ENCODE measurements around the gene SAMD10. TPM values are rescaled to one million over a fixed set of nuclear protein-coding genes. Genes with fewer than 3 reads are reported as not detected.

Gene SAMD10
- total RNA-seq, 2 donors from 2014 or later, result 3.1 to 3.7 TPM

DNA sequence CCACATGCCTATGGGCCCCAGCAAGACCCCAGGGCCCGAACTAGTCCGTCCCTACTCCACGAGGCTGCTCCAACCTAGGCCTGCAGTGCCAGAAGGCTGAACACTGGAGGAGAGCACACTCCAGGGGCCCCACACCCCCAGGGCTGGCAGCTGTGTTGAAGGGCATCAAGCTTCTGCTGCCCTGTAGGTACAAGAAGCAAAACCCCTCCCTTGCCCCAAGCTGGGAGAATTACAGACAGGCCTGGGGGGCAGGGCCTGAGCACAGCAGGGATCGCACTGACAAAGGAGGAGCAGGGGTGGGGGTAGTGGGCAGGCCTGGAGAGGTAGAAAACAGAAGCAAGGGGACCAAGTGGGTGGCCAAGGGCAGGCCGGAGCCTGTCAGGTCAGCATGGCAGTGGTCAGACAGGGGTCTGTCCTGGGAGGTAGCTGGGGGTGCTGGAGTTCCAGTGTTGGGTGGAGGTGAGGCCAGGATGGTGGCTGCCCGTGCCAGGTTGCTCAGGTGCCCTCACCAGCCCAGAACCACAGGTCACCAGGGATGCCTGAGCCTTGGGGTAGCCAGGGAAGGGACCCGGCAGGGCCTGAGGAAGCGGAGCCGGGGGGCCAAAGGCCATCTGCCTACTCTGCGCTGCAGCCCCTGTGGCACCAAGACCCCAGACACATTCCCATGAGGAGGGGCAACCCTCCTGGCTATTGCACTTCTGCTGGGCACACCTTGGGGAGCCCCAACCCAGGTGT, 20.3 kb downstream of the SAMD10 start:
- Histone ChIP-seq H3K27me3 (no peaks in the 10 kb centered on the region), H3K27ac (no peak overlapping the region), H3K36me3 (peaks cover 31% of the 10 kb centered on the region), H3K9me3 (no peaks in the 10 kb centered on the region), H3K4me3 (no peak overlapping the region), H3K4me1 (peaks cover 0 to 32% of the 10 kb centered on the region in 2 donors)
- DNase-seq (ENCODE audit: low spot score), result no peak
- TF ChIP-seq, protein P1, sequence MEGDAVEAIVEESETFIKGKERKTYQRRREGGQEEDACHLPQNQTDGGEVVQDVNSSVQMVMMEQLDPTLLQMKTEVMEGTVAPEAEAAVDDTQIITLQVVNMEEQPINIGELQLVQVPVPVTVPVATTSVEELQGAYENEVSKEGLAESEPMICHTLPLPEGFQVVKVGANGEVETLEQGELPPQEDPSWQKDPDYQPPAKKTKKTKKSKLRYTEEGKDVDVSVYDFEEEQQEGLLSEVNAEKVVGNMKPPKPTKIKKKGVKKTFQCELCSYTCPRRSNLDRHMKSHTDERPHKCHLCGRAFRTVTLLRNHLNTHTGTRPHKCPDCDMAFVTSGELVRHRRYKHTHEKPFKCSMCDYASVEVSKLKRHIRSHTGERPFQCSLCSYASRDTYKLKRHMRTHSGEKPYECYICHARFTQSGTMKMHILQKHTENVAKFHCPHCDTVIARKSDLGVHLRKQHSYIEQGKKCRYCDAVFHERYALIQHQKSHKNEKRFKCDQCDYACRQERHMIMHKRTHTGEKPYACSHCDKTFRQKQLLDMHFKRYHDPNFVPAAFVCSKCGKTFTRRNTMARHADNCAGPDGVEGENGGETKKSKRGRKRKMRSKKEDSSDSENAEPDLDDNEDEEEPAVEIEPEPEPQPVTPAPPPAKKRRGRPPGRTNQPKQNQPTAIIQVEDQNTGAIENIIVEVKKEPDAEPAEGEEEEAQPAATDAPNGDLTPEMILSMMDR (IDR thresholded peaks at IDR 0.05), result no peak

DNA sequence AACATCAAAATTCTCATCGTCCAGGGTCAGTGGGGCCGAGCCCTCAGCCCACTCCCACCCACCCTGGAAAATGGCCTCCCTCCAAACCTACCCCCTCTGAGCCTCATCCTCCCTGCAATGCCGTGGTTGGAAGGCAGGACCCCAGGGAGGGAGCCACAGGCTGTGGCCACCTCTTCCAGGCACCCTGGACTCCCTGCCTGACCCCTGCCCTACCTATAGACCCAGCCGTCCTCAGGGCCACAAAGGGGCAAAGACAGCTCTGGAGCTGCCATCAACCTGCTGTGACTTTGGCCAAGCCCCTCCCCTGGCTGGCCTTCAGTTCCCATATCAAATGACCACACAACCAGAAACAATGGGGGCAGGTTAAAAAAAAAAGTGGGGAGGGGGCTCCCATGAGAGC, 21.0 kb downstream of the SAMD10 start:
- H3K27ac ChIP-seq, result no peak overlapping the region

DNA sequence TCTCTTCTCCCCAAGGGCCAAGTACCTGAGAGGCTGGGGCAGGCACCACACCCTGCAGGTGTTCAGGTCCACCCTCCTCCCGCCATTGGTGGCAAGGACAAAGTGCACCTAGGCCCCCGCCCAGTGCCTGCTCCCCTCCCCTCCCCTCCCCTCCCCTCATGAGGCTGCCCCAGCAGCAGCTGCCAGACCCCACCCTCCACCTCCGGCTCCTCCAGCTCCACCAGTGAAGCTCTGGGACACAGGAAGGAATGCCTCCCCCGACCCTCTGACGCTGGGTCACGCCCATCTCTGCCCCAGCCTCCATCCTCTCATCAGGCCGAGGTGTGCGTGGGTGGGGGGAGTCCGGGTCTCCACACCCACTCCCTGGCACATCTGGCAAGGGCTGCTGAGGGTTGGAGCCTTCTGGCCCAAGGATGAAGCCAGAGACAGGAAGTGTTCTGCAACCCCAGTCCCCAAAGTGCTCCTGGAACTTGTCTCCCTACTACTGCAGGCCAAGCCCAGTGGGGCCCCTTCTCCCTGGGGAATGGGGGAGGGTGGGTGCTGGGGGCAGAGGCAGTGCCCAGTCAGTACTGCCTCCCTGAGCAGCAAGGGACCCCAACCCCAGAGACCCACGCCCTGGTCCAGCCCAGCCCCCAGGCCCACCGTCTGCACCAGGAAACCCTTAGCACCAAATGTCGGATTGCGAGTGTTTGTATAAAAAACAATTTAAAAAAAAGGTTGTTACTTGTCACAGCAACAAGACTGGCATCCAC, 21.6 kb downstream of the SAMD10 start:
- Histone ChIP-seq H3K27me3 (no peaks in the 10 kb centered on the region), H3K9me3 (no peaks in the 10 kb centered on the region), H3K27ac (peak overlapping the region; percentile 51 to 63), H3K4me1 (peaks cover 0 to 43% of the 10 kb centered on the region in 2 donors), H3K36me3 (peaks cover 20% of the 10 kb centered on the region), H3K4me3 (peak overlapping the region in 1 of 2 donors; percentile 98)
- TF ChIP-seq, protein P1 (IDR thresholded peaks at IDR 0.05), result no peak
- no peak for DNase-seq (ENCODE audit: low spot score)

More for the DNA sequence above, 21.0 kb downstream of the SAMD10 start:
- Histone ChIP-seq H3K4me1 (peaks cover 0 to 38% of the 10 kb centered on the region in 2 donors), H3K36me3 (peaks cover 27% of the 10 kb centered on the region), H3K9me3 (no peaks in the 10 kb centered on the region), H3K4me3 (no peak overlapping the region), H3K27me3 (no peaks in the 10 kb centered on the region)
- no peak for DNase-seq (ENCODE audit: low spot score)
- TF ChIP-seq, protein P1 (IDR thresholded peaks at IDR 0.05), result no peak

DNA sequence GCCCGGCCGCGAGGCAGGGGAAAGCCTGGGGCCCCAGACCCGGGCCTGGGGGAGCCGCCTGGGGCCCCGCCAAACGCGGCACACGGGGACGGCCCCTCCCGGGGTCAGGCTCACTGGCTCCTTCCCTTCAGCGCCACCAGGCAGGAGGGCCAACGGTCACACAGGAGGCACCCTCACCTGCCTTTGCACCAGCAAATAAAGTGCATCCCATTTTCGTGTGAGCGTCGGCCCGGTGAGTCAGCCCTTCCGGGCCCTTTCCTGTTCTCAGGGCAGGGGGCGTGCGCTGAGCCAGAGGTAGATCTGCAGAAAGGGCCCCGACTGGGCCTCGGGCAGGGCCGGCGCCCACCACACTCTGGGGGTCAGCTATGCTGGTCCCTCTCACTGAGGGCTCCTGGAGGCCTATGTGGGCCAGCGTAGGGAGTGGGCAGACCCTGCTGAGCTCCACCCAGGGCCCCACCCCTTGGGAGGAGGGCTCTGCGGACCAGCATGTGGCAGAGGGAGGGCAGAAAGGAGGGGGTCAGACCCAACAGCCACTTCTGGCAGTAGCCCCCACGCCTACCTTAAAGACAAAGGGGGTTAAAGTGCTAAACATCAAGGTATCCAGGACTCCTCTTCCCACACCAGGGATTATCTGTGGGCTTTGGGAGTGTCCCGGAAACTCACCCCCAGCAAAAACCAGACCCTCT, 22.3 kb downstream of the SAMD10 start:
- peaks cover 13% of the 10 kb centered on the region for H3K36me3 ChIP-seq
- peaks cover 0 to 50% of the 10 kb centered on the region in 2 donors for H3K4me1 ChIP-seq
- TF ChIP-seq, protein P1 (IDR thresholded peaks at IDR 0.05), result no peak
- H3K27me3 ChIP-seq, result no peaks in the 10 kb centered on the region
- H3K9me3 ChIP-seq, result no peaks in the 10 kb centered on the region
- peak overlapping the region; percentile 51 to 63 for H3K27ac ChIP-seq
- no peak for DNase-seq (ENCODE audit: low spot score)
- H3K4me3 ChIP-seq, result peak overlapping the region; percentile 91 to 98

DNA sequence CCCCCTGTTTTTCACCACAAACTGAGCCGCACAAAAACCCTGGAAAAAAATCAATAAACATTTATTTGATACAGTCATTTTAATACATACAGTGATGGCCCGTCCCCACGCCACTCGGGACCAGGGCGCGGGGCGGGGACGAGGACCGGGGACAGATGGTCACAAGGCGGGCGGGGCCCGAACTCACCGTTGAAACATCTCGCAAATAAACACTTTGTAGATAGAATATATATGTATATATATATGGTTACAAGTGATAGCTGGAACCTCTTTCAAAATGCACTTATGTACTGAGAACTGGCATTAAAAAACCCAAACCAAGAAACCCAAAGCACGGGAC, 22.8 kb downstream of the SAMD10 start:
- peaks cover 0 to 55% of the 10 kb centered on the region in 2 donors for H3K4me1 ChIP-seq
- H3K27ac ChIP-seq, result peak overlapping the region; percentile 51 to 63

More for the DNA sequence above, 22.8 kb downstream of the SAMD10 start:
- DNase-seq (ENCODE audit: low spot score), result no peak
- TF ChIP-seq, protein P1 (IDR thresholded peaks at IDR 0.05), result no peak
- Histone ChIP-seq H3K4me3 (peak overlapping the region; percentile 91 to 98), H3K36me3 (peaks cover 10% of the 10 kb centered on the region), H3K9me3 (no peaks in the 10 kb centered on the region), H3K27me3 (no peaks in the 10 kb centered on the region)
